ENCODE data around the gene MLPH. TPM values are rescaled to one million over a fixed set of nuclear protein-coding genes. Genes with fewer than 3 reads are reported as not detected.
A peak's percentile ranks its signal among the peaks of the same experiment; 100 is the strongest.

Gene MLPH
- total and polyA plus RNA-seq, 4 donors, result 71.0 to 295 (median 192) TPM

DNA sequence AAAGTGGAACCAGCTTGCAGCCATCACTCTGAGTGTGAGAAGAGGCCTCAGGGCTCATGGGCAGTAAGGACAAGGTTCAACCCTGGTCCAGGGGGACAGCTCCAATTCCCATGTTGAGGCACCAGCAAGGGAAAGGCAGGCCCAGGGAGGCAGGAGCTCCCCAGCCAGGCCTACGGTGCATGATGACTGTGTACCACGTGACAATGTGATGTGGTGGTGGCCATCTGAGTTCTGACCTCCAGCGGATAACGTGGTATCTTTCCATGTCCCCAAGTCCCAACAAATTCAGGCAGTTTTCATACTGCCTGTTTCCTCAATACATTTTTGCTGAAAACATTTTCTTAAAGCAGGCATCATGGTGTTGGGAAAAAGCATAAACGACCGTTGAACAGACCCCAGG, 36.9 kb upstream of the MLPH start:
- DNase-seq, result no peak
- no peaks in the 10 kb centered on the region for H3K27me3 ChIP-seq (ENCODE audit: control insufficient read depth in 3 of 3, insufficient read depth in 3 of 3, low read length in 2 of 3)
- peak overlapping the region in 1 of 2 donors; percentile 47 for H3K9ac ChIP-seq (ENCODE audit: insufficient read depth in 1 of 2, low read length in 2 of 2)
- peaks cover 0 to 62% (median 33%) of the 10 kb centered on the region in 5 donors for H3K4me1 ChIP-seq (ENCODE audit: control insufficient read depth in 5 of 5, insufficient read depth in 5 of 5, low read length in 5 of 5)
- 95 to 97% methylated on average over 6 of the region's 6 CpGs for WGBS, 2 donors
- H3K36me3 ChIP-seq (ENCODE audit: control insufficient read depth in 4 of 4, insufficient read depth in 4 of 4, low read length in 4 of 4), result no peaks in the 10 kb centered on the region
- no peak for ATAC-seq (ENCODE audit: insufficient read depth, low FRiP score)
- no peak for TF ChIP-seq CTCF (IDR thresholded peaks at IDR 0.05; ENCODE audit: control extremely low read depth, extremely low read depth)
- peaks cover 0 to 4% (median 0%) of the 10 kb centered on the region in 4 donors for H3K9me3 ChIP-seq (ENCODE audit: control insufficient read depth in 4 of 4, insufficient read depth in 3 of 4, low read length in 3 of 4)
- H3K4me3 ChIP-seq, result no peak overlapping the region
- peak overlapping the region; percentile 17 to 30 for H3K27ac ChIP-seq (ENCODE audit: low read depth in 1 of 2, low read length in 1 of 2)

- no peak overlapping the region for H3K27ac ChIP-seq (ENCODE audit: low read depth in 1 of 2, low read length in 1 of 2)
- H3K9me3 ChIP-seq (ENCODE audit: control insufficient read depth in 4 of 4, insufficient read depth in 3 of 4, low read length in 3 of 4), result peaks cover 0 to 4% (median 0%) of the 10 kb centered on the region in 4 donors
- DNase-seq (no peak), ATAC-seq (ENCODE audit: insufficient read depth, low FRiP score) (no peak)
- no peaks in the 10 kb centered on the region for H3K27me3 ChIP-seq (ENCODE audit: control insufficient read depth in 3 of 3, insufficient read depth in 3 of 3, low read length in 2 of 3)
- H3K9ac ChIP-seq (ENCODE audit: insufficient read depth in 1 of 2, low read length in 2 of 2), result no peak overlapping the region
- 93 to 95% methylated on average over 13 of the region's 13 CpGs for WGBS, 2 donors
- peaks cover 0 to 65% (median 33%) of the 10 kb centered on the region in 5 donors for H3K4me1 ChIP-seq (ENCODE audit: control insufficient read depth in 5 of 5, insufficient read depth in 5 of 5, low read length in 5 of 5)
- H3K36me3 ChIP-seq (ENCODE audit: control insufficient read depth in 4 of 4, insufficient read depth in 4 of 4, low read length in 4 of 4), result no peaks in the 10 kb centered on the region
- no peak for TF ChIP-seq CTCF (IDR thresholded peaks at IDR 0.05; ENCODE audit: control extremely low read depth, extremely low read depth)
- no peak overlapping the region for H3K4me3 ChIP-seq
Observed at GRCh38 chr2:237450583-237450982, 36.5 kb upstream of the MLPH start.

GRCh38 chr2:237451643-237452469, 35.2 kb upstream of the MLPH start:
- Histone ChIP-seq H3K27me3 (ENCODE audit: control insufficient read depth in 3 of 3, insufficient read depth in 3 of 3, low read length in 2 of 3) (no peaks in the 10 kb centered on the region), H3K9ac (ENCODE audit: insufficient read depth in 1 of 2, low read length in 2 of 2) (peak overlapping the region in 1 of 2 donors; percentile 7), H3K9me3 (ENCODE audit: control insufficient read depth in 4 of 4, insufficient read depth in 3 of 4, low read length in 3 of 4) (peaks cover 0 to 4% (median 0%) of the 10 kb centered on the region in 4 donors), H3K4me3 (no peak overlapping the region), H3K4me1 (ENCODE audit: control insufficient read depth in 5 of 5, insufficient read depth in 5 of 5, low read length in 5 of 5) (peaks cover 7 to 68% (median 44%) of the 10 kb centered on the region in 5 donors), H3K27ac (ENCODE audit: low read depth in 1 of 2, low read length in 1 of 2) (peak overlapping the region in 1 of 2 donors; percentile 3), H3K36me3 (ENCODE audit: control insufficient read depth in 4 of 4, insufficient read depth in 4 of 4, low read length in 4 of 4) (no peaks in the 10 kb centered on the region)
- peak; percentile 94 to 99 (median 98) for DNase-seq
- 72 to 76% methylated on average over 20 of the region's 20 CpGs for WGBS, 2 donors
- TF ChIP-seq CTCF (IDR thresholded peaks at IDR 0.05; ENCODE audit: control extremely low read depth, extremely low read depth), result no peak
- ATAC-seq (ENCODE audit: insufficient read depth, low FRiP score), result no peak

Measured in lung (tissue), 12 donors.